GM18498 (cell line): ENCODE results near the gene SETBP1.
A peak's percentile ranks its signal among the peaks of the same experiment; 100 is the strongest.

ENCODE experiments used
- ATAC-seq: cut with Tn5 transposase; IDR thresholded peaks from one replicate; pipeline ENCODE4 v1.9.1; 2021; ENCODE audit warnings: mild to moderate bottlenecking, moderate library complexity; ENCODE audit not compliant: unreplicated experiment

Gene SETBP1

GRCh38 chr18:44957025-44957424, 276.3 kb downstream of the SETBP1 start:
- no peak for ATAC-seq

DNA sequence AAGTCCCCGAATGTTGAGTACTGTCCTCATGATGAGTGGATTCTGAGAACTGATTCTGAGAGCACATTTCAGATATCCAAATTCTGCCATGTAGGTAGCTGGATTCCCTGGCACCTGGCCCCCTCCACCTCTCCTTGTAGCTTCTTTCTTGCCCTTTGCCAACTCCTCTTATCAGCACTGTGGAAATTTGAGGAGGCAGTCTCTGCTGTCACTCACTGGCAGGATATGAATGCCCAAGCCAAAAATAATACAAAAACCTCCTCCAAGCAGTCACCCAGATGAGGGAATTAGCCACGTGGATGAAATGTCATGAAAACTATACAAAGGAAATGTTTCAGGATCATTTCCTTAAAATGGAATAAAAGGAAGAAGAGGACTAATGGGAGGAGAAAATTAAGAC, 276.8 kb downstream of the SETBP1 start:
- ATAC-seq: no peak

GRCh38 chr18:44958040-44958439, 277.4 kb downstream of the SETBP1 start:
- no peak for ATAC-seq

GRCh38 chr18:44958455-44958854, 277.8 kb downstream of the SETBP1 start:
- no peak for ATAC-seq

- ATAC-seq: no peak
These were observed 278.3 kb downstream of the SETBP1 start for GRCh38 chr18:44959013-44959412.

DNA sequence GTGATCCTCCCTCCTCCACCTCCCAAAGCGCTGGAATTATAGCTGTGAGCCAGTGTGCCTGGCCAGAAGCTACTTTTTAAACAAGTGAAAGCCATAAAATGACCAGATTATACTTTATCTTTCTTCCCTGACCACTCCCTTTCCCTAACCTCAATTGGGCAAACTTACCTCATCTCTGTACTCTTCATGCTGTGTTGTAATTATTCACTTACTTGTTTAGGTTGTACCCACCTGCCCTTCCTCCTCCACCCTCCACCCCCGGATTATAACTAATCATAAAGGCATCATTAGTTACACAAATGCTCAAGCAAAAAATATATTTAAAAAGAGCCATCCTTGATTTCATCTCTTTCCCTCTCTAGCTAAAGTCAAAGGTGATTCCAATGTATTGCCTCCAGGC, 279.9 kb downstream of the SETBP1 start:
- ATAC-seq: no peak

DNA sequence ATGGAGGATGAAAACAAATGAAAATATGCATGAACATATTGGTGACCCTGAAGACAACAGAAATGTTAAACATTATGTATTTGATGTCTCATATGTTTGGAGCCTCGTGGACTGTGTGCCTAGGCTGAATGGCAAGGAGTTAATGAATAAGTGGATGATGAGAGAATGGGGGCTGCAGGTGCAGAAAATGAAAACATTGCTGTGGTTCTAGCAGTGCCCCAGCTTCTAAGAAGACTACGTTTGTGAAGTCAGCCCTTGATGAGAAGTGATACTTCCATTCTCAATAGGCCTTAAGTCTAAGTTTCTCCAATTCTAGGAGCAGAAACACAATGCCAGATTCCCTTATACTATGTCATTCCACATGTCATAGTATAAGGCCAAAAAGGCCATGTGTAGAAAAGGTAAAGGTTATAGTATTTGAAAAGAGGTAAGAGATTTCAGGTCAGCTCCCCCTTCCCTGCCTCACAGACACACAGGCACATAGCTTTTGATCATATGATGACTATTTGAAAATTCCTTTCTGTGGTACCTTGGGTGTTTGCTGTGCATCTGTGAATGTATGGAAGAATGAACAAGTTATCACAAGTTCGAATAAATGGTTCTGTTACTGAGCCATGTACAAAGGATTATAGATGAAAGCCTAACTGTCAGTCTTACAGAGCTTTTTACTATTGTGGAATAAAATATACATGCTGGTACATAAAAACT, 280.8 kb downstream of the SETBP1 start:
- ATAC-seq: peak; percentile 64

DNA sequence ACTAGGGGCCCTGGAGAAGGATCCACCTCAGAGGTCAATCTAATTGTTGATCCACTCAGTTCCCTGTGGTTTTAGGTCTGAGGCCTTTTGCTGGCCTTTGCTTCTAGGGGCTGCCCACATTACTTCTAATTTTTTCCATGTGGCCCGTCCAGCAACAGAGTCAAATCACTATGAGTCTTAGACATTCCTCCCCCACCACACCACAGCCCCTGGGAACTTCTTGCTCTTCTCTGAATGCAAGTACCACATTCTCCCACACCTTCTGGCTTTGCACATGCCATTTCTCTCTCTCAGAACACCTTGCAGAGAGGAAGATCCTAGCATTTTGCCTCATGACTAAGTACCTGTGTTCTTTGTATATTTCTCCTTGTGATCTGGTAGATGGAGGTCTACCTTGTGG, 286.9 kb downstream of the SETBP1 start:
- ATAC-seq: no peak

- ATAC-seq: no peak
These were observed 287.6 kb downstream of the SETBP1 start for GRCh38 chr18:44968336-44968735.

DNA sequence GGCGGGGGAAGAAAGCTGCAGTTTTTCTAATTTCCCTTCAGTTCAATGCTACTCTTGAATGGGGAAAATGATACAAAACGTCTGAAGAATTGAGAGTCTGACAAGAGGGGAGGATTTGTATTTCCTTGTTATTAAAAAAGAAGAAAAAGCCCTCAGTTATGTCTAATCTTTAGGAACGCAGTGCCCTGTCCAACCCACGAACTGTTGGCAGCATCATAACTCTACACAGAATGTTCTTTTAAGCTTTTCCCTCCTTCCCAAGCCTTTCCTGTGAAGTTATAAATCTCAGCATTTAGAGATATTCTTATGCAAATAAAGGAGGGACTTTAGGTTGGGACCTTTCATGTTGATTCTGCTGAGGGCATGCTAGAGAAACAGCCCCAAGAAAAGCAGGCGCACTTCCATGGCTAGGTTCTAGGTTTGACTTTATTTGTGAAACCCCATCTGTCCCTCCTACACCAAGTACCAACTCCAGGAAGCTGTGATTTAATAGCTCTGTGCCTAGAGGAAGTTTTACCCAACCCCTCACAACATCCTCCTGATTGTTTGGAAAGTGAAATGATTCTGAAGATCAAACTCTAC, 288.6 kb downstream of the SETBP1 start:
- no peak for ATAC-seq

- no peak for ATAC-seq
These were observed 292.6 kb downstream of the SETBP1 start for GRCh38 chr18:44973282-44973681.

- ATAC-seq: no peak
These were observed 293.5 kb downstream of the SETBP1 start for GRCh38 chr18:44974174-44974573.

GRCh38 chr18:44977856-44978255, 297.2 kb downstream of the SETBP1 start:
- ATAC-seq: no peak

DNA sequence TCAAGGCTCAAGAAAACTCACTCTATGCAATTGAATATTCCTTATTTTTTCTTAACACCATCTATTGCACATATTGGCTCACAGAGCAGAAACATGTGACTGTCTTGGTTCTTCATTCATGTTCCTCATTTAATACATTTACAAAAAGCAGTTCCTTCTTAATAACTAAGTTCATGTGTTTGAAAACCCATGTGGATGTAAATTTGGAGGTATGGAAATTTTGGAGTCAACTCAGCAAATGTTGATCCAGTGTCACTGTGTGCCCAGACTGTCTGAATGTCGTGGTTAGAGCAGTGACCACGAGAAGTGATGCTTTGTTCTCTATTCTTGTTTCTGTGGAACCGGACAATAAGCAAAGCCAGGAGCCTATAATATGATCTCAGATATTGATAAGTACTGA, 299.1 kb downstream of the SETBP1 start:
- no peak for ATAC-seq

- ATAC-seq: no peak
These were observed 300.4 kb downstream of the SETBP1 start for GRCh38 chr18:44981121-44981520.

DNA sequence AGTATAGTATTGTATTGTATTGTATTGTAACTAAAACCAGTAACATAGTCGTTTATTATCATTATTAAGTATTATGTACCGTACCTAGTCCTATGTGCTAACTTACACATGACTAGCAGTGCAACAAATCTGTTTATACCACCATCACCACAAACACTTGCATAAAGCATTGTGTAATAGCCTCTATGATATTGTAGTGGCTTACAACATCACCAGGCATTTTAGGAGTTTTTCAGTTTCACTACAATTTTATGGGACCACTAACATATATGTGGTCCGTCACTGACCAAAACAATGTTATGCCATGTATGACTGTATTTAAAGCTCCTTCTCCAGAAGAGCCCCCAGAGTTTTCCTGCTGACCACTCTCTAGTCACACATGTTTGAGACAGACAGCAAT, 306.2 kb downstream of the SETBP1 start:
- ATAC-seq: no peak

- no peak for ATAC-seq
These were observed 306.7 kb downstream of the SETBP1 start for GRCh38 chr18:44987371-44987770.

DNA sequence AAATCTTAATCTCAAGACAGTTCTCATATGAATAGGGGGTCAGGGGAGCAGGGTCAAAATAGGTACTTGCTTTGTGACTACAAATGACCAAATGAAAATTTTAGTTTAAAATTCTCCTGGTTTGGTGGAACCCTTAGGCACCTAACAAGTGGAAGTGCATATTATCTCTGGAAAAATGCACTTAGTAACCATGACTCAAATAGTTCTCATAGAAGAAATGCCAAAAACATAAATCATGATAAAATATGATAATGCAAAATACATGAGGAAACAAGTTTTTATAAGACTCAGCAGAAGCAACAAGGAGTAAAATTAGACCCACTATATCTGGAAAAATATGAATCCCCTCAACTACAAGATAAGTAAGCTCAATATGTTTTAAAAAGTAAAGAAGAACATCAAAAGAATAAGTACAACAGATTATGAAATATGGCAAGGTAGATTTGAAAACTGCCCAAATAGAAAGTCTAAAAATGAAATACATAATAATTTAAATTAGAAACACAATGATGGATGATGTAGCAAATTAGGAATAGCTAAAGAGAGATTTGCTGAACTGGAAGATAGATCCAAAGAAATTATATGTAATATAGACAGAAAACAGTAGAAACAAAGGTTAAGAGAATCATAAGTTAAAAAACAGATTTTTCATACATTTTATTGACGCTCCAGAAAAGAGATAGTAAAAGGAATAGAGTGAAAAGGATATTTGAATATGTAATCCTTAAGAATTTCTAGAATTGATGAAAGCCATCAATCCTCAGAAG, 308.3 kb downstream of the SETBP1 start:
- ATAC-seq: no peak

- peak; percentile 85 for ATAC-seq
These were observed 315.6 kb downstream of the SETBP1 start for GRCh38 chr18:44996261-44996660.

GRCh38 chr18:44997174-44997573, 316.5 kb downstream of the SETBP1 start:
- ATAC-seq: no peak

GRCh38 chr18:44998360-44998759, 317.7 kb downstream of the SETBP1 start:
- no peak for ATAC-seq

DNA sequence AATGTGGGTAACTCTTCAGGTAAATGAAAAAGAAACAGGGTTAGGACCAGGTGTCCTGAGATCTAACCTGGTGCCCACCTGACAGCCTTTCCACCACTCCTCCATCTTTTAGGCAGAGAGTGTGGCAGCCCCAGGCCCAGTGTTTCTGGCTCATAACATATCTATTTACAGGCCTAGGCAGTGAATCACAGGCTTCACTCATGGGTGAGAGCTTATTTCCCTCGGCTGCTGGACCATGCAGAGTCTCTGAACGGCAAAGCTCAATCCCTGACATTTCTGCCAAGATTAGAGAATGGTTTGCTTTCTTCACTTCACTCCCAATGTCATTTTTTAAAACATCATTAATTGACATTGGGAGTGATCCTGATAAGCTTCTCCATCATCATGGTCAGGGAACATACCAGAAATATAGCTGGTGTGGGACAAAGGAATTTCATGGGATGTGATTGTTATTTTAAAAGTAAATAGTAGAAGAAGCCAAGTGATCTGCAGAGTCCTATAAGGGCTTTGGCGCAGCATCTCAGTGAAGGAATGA, 323.9 kb downstream of the SETBP1 start:
- no peak for ATAC-seq
